K562 (cell line): ENCODE measurements around the gene ITGAL. TPM values are rescaled to one million over a fixed set of nuclear protein-coding genes. Genes with fewer than 3 reads are reported as not detected.

Experiments used
- DLX4 ChIP-seq: fragments of 250-450 bp; sonication (Bioruptor Pico); IDR thresholded peaks from 2 replicates; pipeline ENCODE4 v1.6.1; 2021; ENCODE audit warnings: mild to moderate bottlenecking
- E4F1 ChIP-seq: fragments of 250-450 bp; sonication (Bioruptor Pico); IDR thresholded peaks from 2 replicates; pipeline ENCODE4 v1.5.0; 2021; ENCODE audit warnings: mild to moderate bottlenecking, borderline replicate concordance
- ELF1 ChIP-seq: fragments of 200-800 bp; sonication (Bioruptor generic); IDR thresholded peaks from 2 replicates; pipeline ENCODE4 v1.6.1; 2016; ENCODE audit warnings: missing genetic modification characterization, missing compliant biosample characterization
- ELK1 ChIP-seq: sonication (generic); formaldehyde crosslinking; IDR thresholded peaks from 2 replicates; pipeline ENCODE4 v1.8.1; 2022; ENCODE audit warnings: missing genetic modification reagents
- FOXK2 ChIP-seq, 2 experiments: fragments of 450-650 bp; IDR thresholded peaks in 1 of 2; conservative IDR thresholded peaks in 1 of 2; 2 replicates each; pipeline ENCODE4 v1.6.1; 2016; ENCODE audit warnings: low read depth in 2 of 2, mild to moderate bottlenecking in 1 of 2
- NCOA4 ChIP-seq: fragments of 450-650 bp; IDR thresholded peaks from 2 replicates; pipeline ENCODE4 v1.6.1; 2018; ENCODE audit warnings: mild to moderate bottlenecking; ENCODE audit not compliant: partially characterized antibody
- NFRKB ChIP-seq: fragments of 450-650 bp; IDR thresholded peaks from 2 replicates; pipeline ENCODE4 v1.6.1; 2016; ENCODE audit warnings: low read depth
- PHTF2 ChIP-seq: fragments of 250-450 bp; sonication (Bioruptor Pico); IDR thresholded peaks from 2 replicates; pipeline ENCODE4 v1.5.0; 2021; ENCODE audit warnings: mild to moderate bottlenecking
- RBFOX2 ChIP-seq: fragments of 200-400 bp; formaldehyde crosslinking; IDR thresholded peaks from 2 replicates; pipeline ENCODE4 v1.6.1; 2017; ENCODE audit warnings: low read depth, mild to moderate bottlenecking, low read length, moderate library complexity
- SMAD4 ChIP-seq: fragments of 250-450 bp; sonication (Bioruptor Pico); conservative IDR thresholded peaks from 2 replicates; pipeline ENCODE4 v1.8.0; 2021; ENCODE audit warnings: inconsistent platforms, mild to moderate bottlenecking, moderate library complexity
- TBP ChIP-seq: optimal IDR thresholded peaks from 2 replicates; pipeline ENCODE3; 2011; ENCODE audit warnings: low read depth, low read length, improper control_type of control experiment
- TCF7L2 ChIP-seq: fragments of 150-350 bp; IDR thresholded peaks from 2 replicates; pipeline ENCODE4 v1.6.1; 2016; ENCODE audit warnings: low read depth, mild to moderate bottlenecking, low read length, moderate library complexity
- THRAP3 ChIP-seq: fragments of 450-650 bp; IDR thresholded peaks from 2 replicates; pipeline ENCODE4 v1.6.1; 2016; ENCODE audit warnings: mild to moderate bottlenecking, inconsistent platforms, borderline replicate concordance
- ZBTB12 ChIP-seq: fragments of 250-450 bp; sonication (Bioruptor Pico); IDR thresholded peaks from 2 replicates; pipeline ENCODE4 v1.4.0; 2020
- ZFP91 ChIP-seq: sonication (generic); formaldehyde crosslinking; IDR thresholded peaks from 2 replicates; pipeline ENCODE4 v1.8.0; 2022; ENCODE audit warnings: mild to moderate bottlenecking, missing genetic modification reagents
- ZNF165 ChIP-seq: fragments of 250-450 bp; sonication (Bioruptor Pico); IDR thresholded peaks from 2 replicates; pipeline ENCODE4 v1.4.0; 2020; ENCODE audit warnings: borderline replicate concordance
- ZNF174 ChIP-seq: fragments of 250-450 bp; sonication (Bioruptor Pico); IDR thresholded peaks from 2 replicates; pipeline ENCODE4 v1.4.0; 2020; ENCODE audit warnings: mild to moderate bottlenecking
- ZNF551 ChIP-seq: fragments of 250-450 bp; sonication (Bioruptor Pico); IDR thresholded peaks from 2 replicates; pipeline ENCODE4 v1.5.0; 2021; ENCODE audit warnings: mild to moderate bottlenecking, moderate library complexity
- ZNF561 ChIP-seq: fragments of 450-650 bp; formaldehyde crosslinking; conservative IDR thresholded peaks from 2 replicates; pipeline ENCODE4 v1.4.0; 2020; ENCODE audit warnings: mild to moderate bottlenecking, moderate library complexity
- ZNF780A ChIP-seq: fragments of 250-450 bp; sonication (Bioruptor Pico); IDR thresholded peaks from 2 replicates; pipeline ENCODE4 v1.5.0; 2021; ENCODE audit warnings: mild to moderate bottlenecking
- ZSCAN32 ChIP-seq: fragments of 450-650 bp; formaldehyde crosslinking; IDR thresholded peaks from 2 replicates; pipeline ENCODE4 v1.4.0; 2020; ENCODE audit warnings: mild to moderate bottlenecking, moderate library complexity
- ZZZ3 ChIP-seq: fragments of 450-650 bp; IDR thresholded peaks from 2 replicates; pipeline ENCODE4 v1.6.1; 2016; ENCODE audit warnings: antibody characterized with exemption, mild to moderate bottlenecking, moderate library complexity
- polyA plus RNA-seq, 8 experiments: library from polyadenylated mRNA; depleted of rRNA in 4 of 8; stranded (reverse) in 5 of 8; unstranded in 3 of 8; fragments of >200 nt; fragmentation: Nextera tagmentation in 2 of 8; fragmentation: Illumina TruSeq in 1 of 8; extraction: Ambion mirVana in 2 of 8; extraction: Trizol in 1 of 8; gene quantifications; 2 replicates each; pipeline versions ENCODE4 v1.2.1 to v1.2.3, GENCODE V29; 2011 to 2014; ENCODE audit warnings: inconsistent platforms in 1 of 8, missing spikeins in 1 of 8
- total RNA-seq, 7 experiments: library from RNA; depleted of rRNA in 6 of 7; stranded (reverse); fragments of >200 nt in 6 of 7; fragmentation: Illumina TruSeq in 2 of 7; extraction: Trizol in 2 of 7; gene quantifications; 2 replicates each; pipeline versions ENCODE4 v1.2.1 to v1.2.3, GENCODE V29; 2011 to 2021; ENCODE audit warnings: low replicate concordance in 1 of 7

Gene ITGAL
- total and polyA plus RNA-seq, 9 of the 15 experiments (the other 6 are each of a cell fraction or from before 2014, with no cell fraction given): 0.01 to 0.53 TPM; not detected in 7

- TF ChIP-seq ZBTB12 (CRISPR knock-in tag): no peak
- peak; percentile 29; the same call in 1 of the 2 replicates for TF ChIP-seq RBFOX2
- no peak for TF ChIP-seq ZSCAN32 (CRISPR knock-in tag)
- TF ChIP-seq ZNF551 (CRISPR knock-in tag): no peak
- no peak for TF ChIP-seq NCOA4
- peak; percentile 19; the same call in 1 of the 2 replicates for TF ChIP-seq NFRKB
- TF ChIP-seq ZZZ3: no peak
- TF ChIP-seq TCF7L2: no peak
- TF ChIP-seq TBP: peak; percentile 35
- TF ChIP-seq ELK1: no peak
- no peak for TF ChIP-seq ZFP91 (CRISPR knock-in tag)
- TF ChIP-seq DLX4 (CRISPR knock-in tag): no peak
- TF ChIP-seq SMAD4 (CRISPR knock-in tag): no peak; the same call in none of the 2 replicates
- TF ChIP-seq ELF1 (tag): no peak
- TF ChIP-seq ZNF174: no peak
- no peak for TF ChIP-seq ZNF561 (CRISPR knock-in tag)
- no peak for TF ChIP-seq THRAP3
- TF ChIP-seq ZNF165 (CRISPR knock-in tag): no peak
- TF ChIP-seq PHTF2 (CRISPR knock-in tag): no peak
- TF ChIP-seq FOXK2 (conservative IDR thresholded peaks at IDR 0.05 in 1 of 2, IDR thresholded peaks at IDR 0.05 in 1 of 2; ENCODE audit: low read depth in 2 of 2): peak; percentile 57; a peak in 3 of 4 replicates
- TF ChIP-seq E4F1 (CRISPR knock-in tag): no peak
- TF ChIP-seq ZNF780A (CRISPR knock-in tag): no peak
Observed at GRCh38 chr16:30491744-30492308, 19.3 kb downstream of the ITGAL start (continued).
